ENCODE data around the gene GLP1R. TPM values are rescaled to one million over a fixed set of nuclear protein-coding genes. Genes with fewer than 3 reads are reported as not detected.

Gene GLP1R
- total and polyA plus RNA-seq, 4 donors = 0.06 to 1.3 (median 0.13) TPM

DNA sequence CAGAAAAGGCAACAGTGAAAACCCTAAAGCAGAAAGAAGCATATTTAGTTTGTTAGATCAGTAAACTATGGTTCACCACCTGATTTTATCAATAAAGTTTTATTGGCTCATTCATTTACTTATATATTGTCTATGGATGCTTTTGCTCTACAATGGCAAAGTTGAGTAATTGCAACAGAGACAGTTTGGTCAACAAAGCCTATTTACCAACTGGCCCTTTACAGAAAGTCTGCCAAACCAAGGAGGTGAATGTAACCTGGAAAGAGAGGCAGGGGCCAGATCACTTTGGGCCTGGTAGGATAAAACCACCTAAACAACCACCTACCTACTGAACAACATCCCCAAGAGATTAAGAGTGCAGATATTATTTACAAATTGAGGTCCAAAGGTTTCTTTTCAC is 47.0 kb downstream of the GLP1R start:
- no peak overlapping the region for H3K9ac ChIP-seq (ENCODE audit: insufficient read depth in 1 of 2, low read length in 2 of 2)
- H3K27ac ChIP-seq (ENCODE audit: low read depth in 1 of 2, low read length in 1 of 2) = no peak overlapping the region
- H3K27me3 ChIP-seq (ENCODE audit: control insufficient read depth in 3 of 3, insufficient read depth in 3 of 3, low read length in 2 of 3) = no peaks in the 10 kb centered on the region
- no peaks in the 10 kb centered on the region for H3K9me3 ChIP-seq (ENCODE audit: control insufficient read depth in 4 of 4, insufficient read depth in 3 of 4, low read length in 3 of 4)
- H3K36me3 ChIP-seq (ENCODE audit: control insufficient read depth in 4 of 4, insufficient read depth in 4 of 4, low read length in 4 of 4) = no peaks in the 10 kb centered on the region
- DNase-seq (no peak), ATAC-seq (ENCODE audit: insufficient read depth, low FRiP score) (no peak)
- H3K4me1 ChIP-seq (ENCODE audit: control insufficient read depth in 5 of 5, insufficient read depth in 5 of 5, low read length in 5 of 5) = peaks cover 0 to 47% (median 6%) of the 10 kb centered on the region in 5 donors
- no peak overlapping the region for H3K4me3 ChIP-seq
- no peak for TF ChIP-seq CTCF (IDR thresholded peaks at IDR 0.05; ENCODE audit: control extremely low read depth, extremely low read depth)

DNA sequence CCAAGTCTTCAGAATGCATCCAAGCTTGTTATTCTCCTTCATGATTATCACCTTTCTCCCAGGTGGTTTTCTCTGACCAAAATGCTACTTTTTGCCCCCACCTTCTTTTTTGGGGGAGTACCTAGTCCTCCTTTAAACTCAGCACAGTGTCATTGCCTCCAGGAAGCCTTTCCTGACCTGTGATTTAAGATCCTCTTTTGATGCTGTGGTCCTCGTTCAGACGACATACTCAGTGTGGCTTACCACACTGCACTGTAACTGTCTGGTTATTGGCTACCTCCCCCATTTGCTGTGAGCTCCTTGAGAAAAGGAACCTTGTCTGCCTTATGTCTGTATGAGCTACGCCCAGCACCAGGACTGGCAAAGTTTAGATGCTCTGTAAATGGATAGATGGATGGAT is 51.8 kb downstream of the GLP1R start:
- no peak for ATAC-seq (ENCODE audit: insufficient read depth, low FRiP score)
- no peaks in the 10 kb centered on the region for H3K27me3 ChIP-seq (ENCODE audit: control insufficient read depth in 3 of 3, insufficient read depth in 3 of 3, low read length in 2 of 3)
- no peak for TF ChIP-seq CTCF (IDR thresholded peaks at IDR 0.05; ENCODE audit: control extremely low read depth, extremely low read depth)

DNA sequence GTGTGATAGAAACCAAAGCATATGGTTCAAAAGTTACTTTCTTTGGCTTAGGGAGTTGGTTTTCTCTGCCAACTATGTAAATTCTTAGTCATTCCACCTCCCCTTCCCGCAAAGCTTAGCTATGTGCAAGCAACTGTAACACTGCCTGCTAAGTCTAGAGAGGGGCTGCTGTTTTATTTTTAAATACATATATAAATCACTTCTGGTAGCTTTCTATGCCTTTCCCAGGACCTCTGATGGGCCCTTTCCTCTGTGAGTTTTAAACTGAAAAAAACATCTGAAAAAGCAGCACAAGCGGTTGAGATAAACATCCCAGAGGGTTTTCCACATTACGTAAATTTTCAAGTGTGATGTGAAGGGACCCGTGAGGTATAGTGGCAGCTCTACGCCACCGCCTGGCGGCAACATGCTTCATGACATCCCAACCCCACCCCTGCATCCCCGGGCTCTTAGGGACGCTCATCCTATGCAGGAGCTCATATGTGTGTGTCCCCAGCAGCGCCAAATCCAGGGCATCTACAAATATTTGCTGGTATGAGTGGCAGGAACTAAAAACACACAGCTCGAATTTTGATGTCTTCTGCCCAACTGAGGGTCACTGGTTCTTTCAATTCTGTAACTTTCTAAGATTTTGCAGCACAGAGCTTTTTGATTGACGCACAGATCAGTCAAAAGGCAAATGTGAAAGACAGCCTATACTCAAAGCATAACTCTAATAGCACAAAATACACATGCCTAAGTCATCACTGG is 53.7 kb downstream of the GLP1R start:
- peaks cover 0 to 6% (median 4%) of the 10 kb centered on the region in 4 donors for H3K36me3 ChIP-seq (ENCODE audit: control insufficient read depth in 4 of 4, insufficient read depth in 4 of 4, low read length in 4 of 4)
- H3K27me3 ChIP-seq (ENCODE audit: control insufficient read depth in 3 of 3, insufficient read depth in 3 of 3, low read length in 2 of 3) = no peaks in the 10 kb centered on the region
- peak; percentile 41 for ATAC-seq (ENCODE audit: insufficient read depth, low FRiP score)
- TF ChIP-seq CTCF (IDR thresholded peaks at IDR 0.05; ENCODE audit: control extremely low read depth, extremely low read depth) = no peak
- peak; percentile 92 to 98 (median 98) for DNase-seq
- H3K4me1 ChIP-seq (ENCODE audit: control insufficient read depth in 5 of 5, insufficient read depth in 5 of 5, low read length in 5 of 5) = peaks cover 0 to 71% (median 18%) of the 10 kb centered on the region in 5 donors
- no peaks in the 10 kb centered on the region for H3K9me3 ChIP-seq (ENCODE audit: control insufficient read depth in 4 of 4, insufficient read depth in 3 of 4, low read length in 3 of 4)
- peak overlapping the region in 1 of 2 donors; percentile 58 for H3K9ac ChIP-seq (ENCODE audit: insufficient read depth in 1 of 2, low read length in 2 of 2)
- H3K4me3 ChIP-seq = no peak overlapping the region
- H3K27ac ChIP-seq (ENCODE audit: low read depth in 1 of 2, low read length in 1 of 2) = no peak overlapping the region
- WGBS, 2 donors = 40 to 61% methylated on average over 12 of the region's 12 CpGs

More for the DNA sequence above, 51.8 kb downstream of the GLP1R start:
- Histone ChIP-seq H3K4me1 (ENCODE audit: control insufficient read depth in 5 of 5, insufficient read depth in 5 of 5, low read length in 5 of 5) (peaks cover 0 to 57% (median 16%) of the 10 kb centered on the region in 5 donors), H3K4me3 (no peak overlapping the region), H3K27ac (ENCODE audit: low read depth in 1 of 2, low read length in 1 of 2) (no peak overlapping the region), H3K36me3 (ENCODE audit: control insufficient read depth in 4 of 4, insufficient read depth in 4 of 4, low read length in 4 of 4) (peaks cover 0 to 4% (median 3%) of the 10 kb centered on the region in 4 donors), H3K9me3 (ENCODE audit: control insufficient read depth in 4 of 4, insufficient read depth in 3 of 4, low read length in 3 of 4) (no peaks in the 10 kb centered on the region), H3K9ac (ENCODE audit: insufficient read depth in 1 of 2, low read length in 2 of 2) (no peak overlapping the region)
- 36 to 51% methylated on average over 3 of the region's 3 CpGs for WGBS, 2 donors
- no peak for DNase-seq

All from lung (tissue), 12 donors.